H9 (cell line): Measurements from ENCODE around the gene SDK1. TPM values are rescaled to one million over a fixed set of nuclear protein-coding genes. Genes with fewer than 3 reads are reported as not detected.

Experiments
- DNase-seq: peaks from one replicate; pipeline ENCODE4 v3.0.0-alpha.2; 2017
- H2AFZ ChIP-seq: one replicate; pipeline ENCODE4 v1.6.1; 2013; ENCODE audit warnings: mild to moderate bottlenecking, low read length, control low read depth, moderate library complexity
- H2AK5ac ChIP-seq: 2 replicates; pipeline ENCODE4 v1.6.1; 2013; ENCODE audit warnings: low read length, control low read depth, mixed read lengths; ENCODE audit not compliant: insufficient read length
- H2BK120ac ChIP-seq: one replicate; pipeline ENCODE4 v1.6.1; 2013; ENCODE audit warnings: low read depth, mild to moderate bottlenecking, low read length, control low read depth, inconsistent platforms; ENCODE audit not compliant: poor library complexity, severe bottlenecking
- H2BK12ac ChIP-seq: 2 replicates; pipeline ENCODE4 v1.6.1; 2013; ENCODE audit warnings: low read length, control low read depth, mixed read lengths, low read depth; ENCODE audit not compliant: insufficient read length
- H2BK15ac ChIP-seq: 2 replicates; pipeline ENCODE4 v1.6.1; 2013; ENCODE audit warnings: low read depth, low read length, control low read depth
- H2BK20ac ChIP-seq: one replicate; pipeline ENCODE4 v1.6.1; 2013; ENCODE audit warnings: low read depth, mild to moderate bottlenecking, low read length, control low read depth, inconsistent platforms; ENCODE audit not compliant: poor library complexity, severe bottlenecking
- H2BK5ac ChIP-seq: 2 replicates; pipeline ENCODE4 v1.6.1; 2013; ENCODE audit warnings: low read length, control low read depth, mixed read lengths; ENCODE audit not compliant: insufficient read length
- H3K14ac ChIP-seq: 2 replicates; pipeline ENCODE4 v1.6.1; 2013; ENCODE audit warnings: low read length, control low read depth; ENCODE audit not compliant: insufficient read depth
- H3K18ac ChIP-seq: 2 replicates; pipeline ENCODE4 v1.6.1; 2013; ENCODE audit warnings: low read depth, mild to moderate bottlenecking, mixed read lengths, low read length, control low read depth; ENCODE audit not compliant: insufficient read length
- H3K23ac ChIP-seq: 2 replicates; pipeline ENCODE4 v1.6.1; 2013; ENCODE audit warnings: low read length, control low read depth, mixed read lengths, low read depth; ENCODE audit not compliant: insufficient read length
- H3K23me2 ChIP-seq: 2 replicates; pipeline ENCODE4 v1.6.1; 2013; ENCODE audit warnings: low read depth, mild to moderate bottlenecking, mixed read lengths, low read length, control low read depth; ENCODE audit not compliant: insufficient read length, poor library complexity, severe bottlenecking
- H3K27ac ChIP-seq: 2 replicates; pipeline ENCODE4 v1.5.1; 2013; ENCODE audit warnings: low read length, control low read depth, mixed read lengths, low read depth; ENCODE audit not compliant: insufficient read length
- H3K27me3 ChIP-seq: 2 replicates; pipeline ENCODE4 v1.6.1; 2013; ENCODE audit warnings: low read length, control low read depth, inconsistent platforms; ENCODE audit not compliant: insufficient read depth
- H3K4ac ChIP-seq: 2 replicates; pipeline ENCODE4 v1.6.1; 2013; ENCODE audit warnings: low read depth, mild to moderate bottlenecking, control low read depth, inconsistent platforms, low read length, moderate library complexity
- H3K4me1 ChIP-seq: 2 replicates; pipeline ENCODE4 v1.6.1; 2013; ENCODE audit warnings: low read length, control low read depth, inconsistent platforms; ENCODE audit not compliant: insufficient read depth
- H3K4me2 ChIP-seq: 2 replicates; pipeline ENCODE4 v1.6.1; 2013; ENCODE audit warnings: low read length, control low read depth, mixed read lengths; ENCODE audit not compliant: insufficient read length, insufficient read depth
- H3K56ac ChIP-seq: 2 replicates; pipeline ENCODE4 v1.6.1; 2013; ENCODE audit warnings: low read depth, mild to moderate bottlenecking, mixed read lengths, low read length, control low read depth; ENCODE audit not compliant: insufficient read length
- H3K79me1 ChIP-seq: 2 replicates; pipeline ENCODE4 v1.6.1; 2013; ENCODE audit warnings: low read depth, mild to moderate bottlenecking, moderate library complexity, low read length, control low read depth, inconsistent platforms; ENCODE audit not compliant: insufficient read depth, poor library complexity, severe bottlenecking
- H3K79me2 ChIP-seq: 2 replicates; pipeline ENCODE4 v1.6.1; 2013; ENCODE audit warnings: low read length, control low read depth, inconsistent platforms; ENCODE audit not compliant: insufficient read depth
- H3K9ac ChIP-seq: 2 replicates; pipeline ENCODE4 v1.6.1; 2013; ENCODE audit warnings: low read length, control low read depth, mixed read lengths; ENCODE audit not compliant: insufficient read length; ENCODE audit errors: extremely low read depth
- H3K9me3 ChIP-seq: one replicate; pipeline ENCODE4 v1.6.1; 2013; ENCODE audit warnings: low read depth, low read length, inconsistent platforms; ENCODE audit not compliant: control insufficient read depth
- H3T11ph ChIP-seq: one replicate; pipeline ENCODE4 v1.6.1; 2013; ENCODE audit warnings: mild to moderate bottlenecking, low read length, control low read depth, inconsistent platforms
- H4K20me1 ChIP-seq: one replicate; pipeline ENCODE4 v1.6.1; 2013; ENCODE audit not compliant: control insufficient read depth, insufficient read length, insufficient read depth
- H4K5ac ChIP-seq: 2 replicates; pipeline ENCODE4 v1.6.1; 2013; ENCODE audit warnings: low read depth, mild to moderate bottlenecking, mixed read lengths, low read length, control low read depth; ENCODE audit not compliant: insufficient read length
- H4K8ac ChIP-seq: replicated peaks from 2 replicates; pipeline ENCODE4 v1.6.1; 2013; ENCODE audit warnings: low read length, control low read depth, mixed read lengths, low read depth; ENCODE audit not compliant: insufficient read length
- H4K91ac ChIP-seq: 2 replicates; pipeline ENCODE4 v1.6.1; 2013; ENCODE audit warnings: low read depth, mild to moderate bottlenecking, moderate library complexity, mixed read lengths, low read length, control low read depth; ENCODE audit not compliant: insufficient read length
- H3K27ac Mint-ChIP-seq, 3 experiments: 2 replicates in 2 of 3; 3 replicates in 1 of 3; pipeline ENCODE4 v1.8.0; 2020 to 2021; ENCODE audit warnings: mixed read lengths in 3 of 3, mild to moderate bottlenecking in 1 of 3, moderate library complexity in 1 of 3
- H3K27me3 Mint-ChIP-seq: 2 replicates; pipeline ENCODE4 v1.8.0; 2021; ENCODE audit warnings: low read depth, mild to moderate bottlenecking, moderate library complexity, mixed read lengths
- H3K36me3 Mint-ChIP-seq, 3 experiments: 2 replicates in 2 of 3; 3 replicates in 1 of 3; pipeline ENCODE4 v1.8.0; 2020 to 2021; ENCODE audit warnings: low read depth in 3 of 3, mixed read lengths in 3 of 3; ENCODE audit not compliant: insufficient read depth in 1 of 3
- H3K4me1 Mint-ChIP-seq, 2 experiments: 2 replicates each; pipeline ENCODE4 v1.8.0; 2020; ENCODE audit warnings: mixed read lengths in 2 of 2
- H3K4me3 Mint-ChIP-seq, 2 experiments: 2 replicates in 1 of 2; 3 replicates in 1 of 2; pipeline ENCODE4 v1.8.0; 2020 to 2021; ENCODE audit warnings: mild to moderate bottlenecking in 2 of 2, mixed read lengths in 2 of 2, moderate library complexity in 1 of 2
- H3K9me3 Mint-ChIP-seq, 2 experiments: 2 replicates in 1 of 2; 3 replicates in 1 of 2; pipeline ENCODE4 v1.8.0; 2020; ENCODE audit warnings: mild to moderate bottlenecking in 2 of 2, mixed read lengths in 2 of 2, moderate library complexity in 1 of 2
- CTCF ChIP-seq: fragments of 200-600 bp; sonication (generic); conservative IDR thresholded peaks from 3 replicates; pipeline ENCODE4 v1.8.0; 2021; ENCODE audit warnings: antibody characterized with exemption, mild to moderate bottlenecking
- WGBS: extraction: QIAGEN DNeasy Blood & Tissue Kit; methylation state at CpG from one replicate; pipeline ENCODE4 v1.1.7; 2013; ENCODE audit warnings: missing lambda C conversion rate, low lambda C conversion rate, mixed read lengths; ENCODE audit not compliant: insufficient read length; ENCODE audit errors: extremely low coverage; 5-methylcytosine and 5-hydroxymethylcytosine counted together
- total RNA-seq: library from RNA; stranded (reverse); gene quantifications from 2 replicates; pipeline ENCODE4 v1.2.1, GENCODE V29; 2021

SDK1 gene
- total RNA-seq, 1 experiment from 2014 or later, result 8.7 TPM

DNA sequence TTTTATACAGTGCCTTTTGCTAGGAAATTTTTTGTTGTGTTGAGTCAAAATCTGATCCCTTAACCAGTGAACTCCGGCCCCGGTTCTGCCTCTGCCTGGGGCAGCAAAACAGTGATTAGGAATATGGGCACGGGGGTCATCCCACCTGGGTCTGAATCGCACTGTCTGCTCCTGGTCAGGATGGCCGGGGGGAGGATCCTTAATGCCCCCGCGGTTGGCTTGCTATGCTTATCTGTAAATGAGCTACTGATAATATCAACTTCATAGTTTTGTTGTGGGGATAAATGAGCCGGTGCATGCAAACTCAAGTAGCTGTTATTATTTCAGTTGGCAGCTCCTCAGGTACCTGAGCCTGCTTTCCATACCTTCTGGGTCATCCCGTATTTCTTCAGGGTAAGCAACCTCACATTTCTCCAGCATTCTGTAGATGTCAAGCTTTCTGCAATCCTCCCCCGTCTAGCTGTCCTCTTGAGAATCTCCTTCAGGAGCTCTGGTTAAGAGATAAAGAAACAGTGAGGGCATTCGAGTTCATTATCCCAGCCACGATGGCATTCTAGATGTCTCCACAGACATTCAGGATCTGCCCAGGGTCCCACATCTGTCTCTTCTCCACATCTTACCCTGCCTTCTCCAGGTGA lies 592.2 kb downstream of the SDK1 start:
- Histone ChIP-seq H2AK5ac (no peak overlapping the region), H3K27ac (no peak overlapping the region), H4K20me1 (no peaks in the 10 kb centered on the region), H3K23ac (no peak overlapping the region), H3K23me2 (no peaks in the 10 kb centered on the region), H2BK15ac (no peak overlapping the region), H3K79me2 (no peaks in the 10 kb centered on the region), H3K4me2 (no peak overlapping the region), H4K5ac (no peak overlapping the region), H2AFZ (no peak overlapping the region), H3K9me3 (no peaks in the 10 kb centered on the region), H2BK5ac (no peak overlapping the region), H3T11ph (no peak overlapping the region), H2BK20ac (no peak overlapping the region), H3K18ac (no peak overlapping the region), H3K4ac (no peak overlapping the region), H3K56ac (no peak overlapping the region), H2BK120ac (no peak overlapping the region), H3K27me3 (no peaks in the 10 kb centered on the region), H4K8ac (no peak overlapping the region), H3K9ac (no peak overlapping the region), H3K79me1 (no peaks in the 10 kb centered on the region), H4K91ac (no peak overlapping the region), H3K14ac (no peak overlapping the region), H2BK12ac (no peak overlapping the region), H3K4me1 (peaks cover 2% of the 10 kb centered on the region; the same call in 1 of the 2 replicates)
- Mint-ChIP-seq H3K27ac (no peak overlapping the region), H3K27me3 (no peaks in the 10 kb centered on the region), H3K4me1 (peaks cover 6 to 7% of the 10 kb centered on the region in 2 experiments; a peak in 3 of 4 replicates), H3K36me3 (no peaks in the 10 kb centered on the region), H3K9me3 (no peaks in the 10 kb centered on the region; a peak in 1 of 5 replicates), H3K4me3 (no peak overlapping the region)
- WGBS, result no CpG with 5 or more reads among the region's 12 CpGs
- TF ChIP-seq CTCF, result no peak
- DNase-seq, result no peak
